ENCODE results near the gene PTPRD. TPM values are rescaled to one million over a fixed set of nuclear protein-coding genes. Genes with fewer than 3 reads are reported as not detected.

Gene PTPRD
- total and polyA plus RNA-seq, 9 of the 15 experiments (the other 6 are each of a cell fraction or from before 2014, with no cell fraction given) = 0.11 TPM; not detected in 8

DNA sequence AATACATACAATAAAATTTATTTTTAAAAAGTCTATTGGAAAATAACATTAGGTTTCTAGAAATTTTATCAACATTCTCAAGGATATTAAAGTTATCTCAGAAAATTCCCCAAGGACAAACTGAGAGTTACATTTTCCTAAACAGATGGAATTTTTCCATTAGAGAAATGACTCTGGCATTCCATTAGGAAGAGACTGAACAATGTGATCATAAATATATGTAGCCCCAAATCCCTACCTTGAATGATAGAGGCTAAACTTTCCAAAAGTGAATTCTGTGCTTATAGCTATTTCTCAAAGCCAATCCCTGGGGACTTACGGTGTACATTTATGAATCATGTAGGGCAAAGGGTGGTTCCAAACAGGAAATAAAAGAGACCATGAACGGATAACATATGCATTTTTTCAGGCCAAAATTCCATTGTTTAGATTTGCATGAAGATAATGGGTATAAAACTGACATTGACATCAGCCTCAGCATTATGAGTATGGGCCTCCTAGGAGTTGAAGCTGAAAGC lies 1632.2 kb downstream of the PTPRD start:
- Histone ChIP-seq H3K79me2 (ENCODE audit: control insufficient read depth, insufficient read depth, low read length) (no peaks in the 10 kb centered on the region), H3K36me3 (ENCODE audit: control insufficient read depth, insufficient read depth, low read length) (no peaks in the 10 kb centered on the region), H3K9me3 (replicated peaks; ENCODE audit: control insufficient read depth, insufficient read depth, low read depth, low read length) (no peaks in the 10 kb centered on the region), H3K27ac (ENCODE audit: extremely low read depth, low read depth, low read length) (no peak overlapping the region), H3K4me2 (ENCODE audit: insufficient read depth, low read length) (no peak overlapping the region), H3K4me1 (replicated peaks in 1 of 2; ENCODE audit: control insufficient read depth in 2 of 2, insufficient read depth in 2 of 2, low read length in 2 of 2) (no peaks in the 10 kb centered on the region), H4K20me1 (replicated peaks; ENCODE audit: control insufficient read depth, insufficient read depth, low read length) (no peaks in the 10 kb centered on the region), H3K4me3 (no peak overlapping the region), H3K27me3 (ENCODE audit: control insufficient read depth in 2 of 2, insufficient read depth in 2 of 2, low read length in 2 of 2) (no peaks in the 10 kb centered on the region), H2AFZ (ENCODE audit: low read depth, low read length) (no peak overlapping the region), H3K9ac (ENCODE audit: insufficient read depth in 1 of 2, low read depth in 2 of 2, low read length in 2 of 2) (no peak overlapping the region), H3K9me1 (ENCODE audit: control insufficient read depth, insufficient read depth, low read length) (no peaks in the 10 kb centered on the region)
- no TSS peak for BruUV-seq (replicated peaks)
- no peak for FAIRE-seq
- in situ Hi-C loops (cut with MboI) = no loop called here
- ATAC-seq = no peak
- no peak for DNase-seq (ENCODE audit: extremely low read depth in 1 of 4, low spot score in 3 of 4)
- ChIA-PET CTCF (ENCODE audit: low intra/inter-chr PET ratio) (no interaction called here), POLR2A (no interaction called here)
- WGBS (ENCODE audit: insufficient coverage, low coverage, missing lambda C conversion rate) = 0% methylated on average over 2 of the region's 2 CpGs
- intact Hi-C loops (cut with micrococcal nuclease) = no loop called here
- TF ChIP-seq, protein P1, sequence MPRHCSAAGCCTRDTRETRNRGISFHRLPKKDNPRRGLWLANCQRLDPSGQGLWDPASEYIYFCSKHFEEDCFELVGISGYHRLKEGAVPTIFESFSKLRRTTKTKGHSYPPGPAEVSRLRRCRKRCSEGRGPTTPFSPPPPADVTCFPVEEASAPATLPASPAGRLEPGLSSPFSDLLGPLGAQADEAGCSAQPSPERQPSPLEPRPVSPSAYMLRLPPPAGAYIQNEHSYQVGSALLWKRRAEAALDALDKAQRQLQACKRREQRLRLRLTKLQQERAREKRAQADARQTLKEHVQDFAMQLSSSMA (CRISPR knock-in tag; IDR thresholded peaks at IDR 0.05) = no peak
- TF ChIP-seq, protein P2, sequence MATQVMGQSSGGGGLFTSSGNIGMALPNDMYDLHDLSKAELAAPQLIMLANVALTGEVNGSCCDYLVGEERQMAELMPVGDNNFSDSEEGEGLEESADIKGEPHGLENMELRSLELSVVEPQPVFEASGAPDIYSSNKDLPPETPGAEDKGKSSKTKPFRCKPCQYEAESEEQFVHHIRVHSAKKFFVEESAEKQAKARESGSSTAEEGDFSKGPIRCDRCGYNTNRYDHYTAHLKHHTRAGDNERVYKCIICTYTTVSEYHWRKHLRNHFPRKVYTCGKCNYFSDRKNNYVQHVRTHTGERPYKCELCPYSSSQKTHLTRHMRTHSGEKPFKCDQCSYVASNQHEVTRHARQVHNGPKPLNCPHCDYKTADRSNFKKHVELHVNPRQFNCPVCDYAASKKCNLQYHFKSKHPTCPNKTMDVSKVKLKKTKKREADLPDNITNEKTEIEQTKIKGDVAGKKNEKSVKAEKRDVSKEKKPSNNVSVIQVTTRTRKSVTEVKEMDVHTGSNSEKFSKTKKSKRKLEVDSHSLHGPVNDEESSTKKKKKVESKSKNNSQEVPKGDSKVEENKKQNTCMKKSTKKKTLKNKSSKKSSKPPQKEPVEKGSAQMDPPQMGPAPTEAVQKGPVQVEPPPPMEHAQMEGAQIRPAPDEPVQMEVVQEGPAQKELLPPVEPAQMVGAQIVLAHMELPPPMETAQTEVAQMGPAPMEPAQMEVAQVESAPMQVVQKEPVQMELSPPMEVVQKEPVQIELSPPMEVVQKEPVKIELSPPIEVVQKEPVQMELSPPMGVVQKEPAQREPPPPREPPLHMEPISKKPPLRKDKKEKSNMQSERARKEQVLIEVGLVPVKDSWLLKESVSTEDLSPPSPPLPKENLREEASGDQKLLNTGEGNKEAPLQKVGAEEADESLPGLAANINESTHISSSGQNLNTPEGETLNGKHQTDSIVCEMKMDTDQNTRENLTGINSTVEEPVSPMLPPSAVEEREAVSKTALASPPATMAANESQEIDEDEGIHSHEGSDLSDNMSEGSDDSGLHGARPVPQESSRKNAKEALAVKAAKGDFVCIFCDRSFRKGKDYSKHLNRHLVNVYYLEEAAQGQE (IDR thresholded peaks at IDR 0.05; ENCODE audit: borderline replicate concordance) = no peak
- TF ChIP-seq, protein P2 (CRISPR knock-in tag; IDR thresholded peaks at IDR 0.05; ENCODE audit: low read depth) = no peak
- TF ChIP-seq PTTG1 (tag; IDR thresholded peaks at IDR 0.05; ENCODE audit: low read depth) (no peak), SAP30 (IDR thresholded peaks at IDR 0.05; ENCODE audit: borderline replicate concordance, insufficient read depth, low read depth, low read length, poor library complexity, severe bottlenecking) (no peak), MCM3 (IDR thresholded peaks at IDR 0.05) (no peak), HSF4 (CRISPR knock-in tag; IDR thresholded peaks at IDR 0.05; ENCODE audit: borderline replicate concordance) (no peak), ZNF431 (CRISPR knock-in tag; IDR thresholded peaks at IDR 0.05) (no peak)
- TF ChIP-seq, protein P3, sequence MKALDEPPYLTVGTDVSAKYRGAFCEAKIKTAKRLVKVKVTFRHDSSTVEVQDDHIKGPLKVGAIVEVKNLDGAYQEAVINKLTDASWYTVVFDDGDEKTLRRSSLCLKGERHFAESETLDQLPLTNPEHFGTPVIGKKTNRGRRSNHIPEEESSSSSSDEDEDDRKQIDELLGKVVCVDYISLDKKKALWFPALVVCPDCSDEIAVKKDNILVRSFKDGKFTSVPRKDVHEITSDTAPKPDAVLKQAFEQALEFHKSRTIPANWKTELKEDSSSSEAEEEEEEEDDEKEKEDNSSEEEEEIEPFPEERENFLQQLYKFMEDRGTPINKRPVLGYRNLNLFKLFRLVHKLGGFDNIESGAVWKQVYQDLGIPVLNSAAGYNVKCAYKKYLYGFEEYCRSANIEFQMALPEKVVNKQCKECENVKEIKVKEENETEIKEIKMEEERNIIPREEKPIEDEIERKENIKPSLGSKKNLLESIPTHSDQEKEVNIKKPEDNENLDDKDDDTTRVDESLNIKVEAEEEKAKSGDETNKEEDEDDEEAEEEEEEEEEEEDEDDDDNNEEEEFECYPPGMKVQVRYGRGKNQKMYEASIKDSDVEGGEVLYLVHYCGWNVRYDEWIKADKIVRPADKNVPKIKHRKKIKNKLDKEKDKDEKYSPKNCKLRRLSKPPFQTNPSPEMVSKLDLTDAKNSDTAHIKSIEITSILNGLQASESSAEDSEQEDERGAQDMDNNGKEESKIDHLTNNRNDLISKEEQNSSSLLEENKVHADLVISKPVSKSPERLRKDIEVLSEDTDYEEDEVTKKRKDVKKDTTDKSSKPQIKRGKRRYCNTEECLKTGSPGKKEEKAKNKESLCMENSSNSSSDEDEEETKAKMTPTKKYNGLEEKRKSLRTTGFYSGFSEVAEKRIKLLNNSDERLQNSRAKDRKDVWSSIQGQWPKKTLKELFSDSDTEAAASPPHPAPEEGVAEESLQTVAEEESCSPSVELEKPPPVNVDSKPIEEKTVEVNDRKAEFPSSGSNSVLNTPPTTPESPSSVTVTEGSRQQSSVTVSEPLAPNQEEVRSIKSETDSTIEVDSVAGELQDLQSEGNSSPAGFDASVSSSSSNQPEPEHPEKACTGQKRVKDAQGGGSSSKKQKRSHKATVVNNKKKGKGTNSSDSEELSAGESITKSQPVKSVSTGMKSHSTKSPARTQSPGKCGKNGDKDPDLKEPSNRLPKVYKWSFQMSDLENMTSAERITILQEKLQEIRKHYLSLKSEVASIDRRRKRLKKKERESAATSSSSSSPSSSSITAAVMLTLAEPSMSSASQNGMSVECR (CRISPR knock-in tag; IDR thresholded peaks at IDR 0.05) = no peak
